GM12875 (cell line): ENCODE results near the gene PRRX1.

Source experiments
- H3K4me3 ChIP-seq: one replicate; pipeline ENCODE4 v1.5.1; 2011; ENCODE audit warnings: low read depth, low read length, control low read depth
- CTCF ChIP-seq: IDR thresholded peaks from 2 replicates; pipeline ENCODE4 v1.5.1; 2011; ENCODE audit warnings: low read depth, mild to moderate bottlenecking, control low read depth, inconsistent platforms, low read length, moderate library complexity, borderline replicate concordance; ENCODE audit not compliant: insufficient read depth

Gene PRRX1

GRCh38 chr1:170769691-170770090 is 105.8 kb downstream of the PRRX1 start:
- TF ChIP-seq CTCF, result no peak
- no peak overlapping the region for H3K4me3 ChIP-seq

GRCh38 chr1:170770254-170770653 is 106.3 kb downstream of the PRRX1 start:
- no peak overlapping the region for H3K4me3 ChIP-seq
- no peak for TF ChIP-seq CTCF

GRCh38 chr1:170776252-170776651 is 112.3 kb downstream of the PRRX1 start:
- TF ChIP-seq CTCF, result no peak
- no peak overlapping the region for H3K4me3 ChIP-seq

GRCh38 chr1:170776777-170777176 is 112.8 kb downstream of the PRRX1 start:
- TF ChIP-seq CTCF, result no peak
- no peak overlapping the region for H3K4me3 ChIP-seq
